GM18498 (cell line): ENCODE data around the gene TAMALIN.
"Not testable (repeated sequence)": the region's sequence is repeated elsewhere in the genome, so short reads cannot be mapped to it uniquely, and the experiment has no call there.

Source experiments
- ATAC-seq: cut with Tn5 transposase; IDR thresholded peaks from one replicate; pipeline ENCODE4 v1.9.1; 2021; ENCODE audit warnings: mild to moderate bottlenecking, moderate library complexity; ENCODE audit not compliant: unreplicated experiment

The TAMALIN gene

GRCh38 chr12:52006726-52007157 is at the start of gene TAMALIN:
TAMALIN (plus strand) TSS chr12:52006946; CDS start chr12:52007020, 74 bp downstream.
- ATAC-seq, result no peak

- no peak for ATAC-seq
Measured at GRCh38 chr12:51958542-51958941, 48.2 kb upstream of the TAMALIN start.

GRCh38 chr12:51959211-51959610 is 47.5 kb upstream of the TAMALIN start:
- ATAC-seq, result no peak

- no peak for ATAC-seq
Measured at GRCh38 chr12:51959921-51960320, 46.8 kb upstream of the TAMALIN start.

- ATAC-seq, result no peak
Measured at GRCh38 chr12:51960488-51960887, 46.3 kb upstream of the TAMALIN start.

GRCh38 chr12:51960890-51961289 is 45.9 kb upstream of the TAMALIN start:
- ATAC-seq, result no peak

- no peak for ATAC-seq
Measured at GRCh38 chr12:51961834-51962233, 44.9 kb upstream of the TAMALIN start.

GRCh38 chr12:51962737-51963136 is 44.0 kb upstream of the TAMALIN start:
- ATAC-seq, result no peak

GRCh38 chr12:51963477-51963876 is 43.3 kb upstream of the TAMALIN start:
- ATAC-seq, result no peak

GRCh38 chr12:51969643-51970042 is 37.1 kb upstream of the TAMALIN start:
- no peak for ATAC-seq

GRCh38 chr12:51970904-51971646 is 35.7 kb upstream of the TAMALIN start:
- ATAC-seq, result peak; percentile 86

- peak; percentile 49 for ATAC-seq
Measured at GRCh38 chr12:51971679-51972421, 34.9 kb upstream of the TAMALIN start.

GRCh38 chr12:51972422-51972812 is 34.3 kb upstream of the TAMALIN start:
- ATAC-seq, result no peak

- ATAC-seq, result no peak
Measured at GRCh38 chr12:51972849-51973273, 33.9 kb upstream of the TAMALIN start.

- no peak for ATAC-seq
Measured at GRCh38 chr12:51973560-51973959, 33.2 kb upstream of the TAMALIN start.

- ATAC-seq, result no peak
Measured at GRCh38 chr12:51974646-51975045, 32.1 kb upstream of the TAMALIN start.

- no peak for ATAC-seq
Measured at GRCh38 chr12:51975196-51975595, 31.6 kb upstream of the TAMALIN start.

GRCh38 chr12:51976376-51977160 is 30.2 kb upstream of the TAMALIN start:
- ATAC-seq, result no peak

- ATAC-seq, result no peak
Measured at GRCh38 chr12:51977320-51977753, 29.4 kb upstream of the TAMALIN start.

GRCh38 chr12:51979306-51979705 is 27.4 kb upstream of the TAMALIN start:
- not testable (repeated sequence) for ATAC-seq

GRCh38 chr12:51980051-51980808 is 26.5 kb upstream of the TAMALIN start:
- peak; percentile 78 for ATAC-seq
